Measurements from ENCODE around the gene NR1D2. TPM values are rescaled to one million over a fixed set of nuclear protein-coding genes. Genes with fewer than 3 reads are reported as not detected.
A peak's percentile ranks its signal among the peaks of the same experiment; 100 is the strongest.

Gene NR1D2
- polyA plus RNA-seq, 2 of the 4 experiments (the other 2 are of a cell fraction) = 7.2 to 18.6 TPM

DNA sequence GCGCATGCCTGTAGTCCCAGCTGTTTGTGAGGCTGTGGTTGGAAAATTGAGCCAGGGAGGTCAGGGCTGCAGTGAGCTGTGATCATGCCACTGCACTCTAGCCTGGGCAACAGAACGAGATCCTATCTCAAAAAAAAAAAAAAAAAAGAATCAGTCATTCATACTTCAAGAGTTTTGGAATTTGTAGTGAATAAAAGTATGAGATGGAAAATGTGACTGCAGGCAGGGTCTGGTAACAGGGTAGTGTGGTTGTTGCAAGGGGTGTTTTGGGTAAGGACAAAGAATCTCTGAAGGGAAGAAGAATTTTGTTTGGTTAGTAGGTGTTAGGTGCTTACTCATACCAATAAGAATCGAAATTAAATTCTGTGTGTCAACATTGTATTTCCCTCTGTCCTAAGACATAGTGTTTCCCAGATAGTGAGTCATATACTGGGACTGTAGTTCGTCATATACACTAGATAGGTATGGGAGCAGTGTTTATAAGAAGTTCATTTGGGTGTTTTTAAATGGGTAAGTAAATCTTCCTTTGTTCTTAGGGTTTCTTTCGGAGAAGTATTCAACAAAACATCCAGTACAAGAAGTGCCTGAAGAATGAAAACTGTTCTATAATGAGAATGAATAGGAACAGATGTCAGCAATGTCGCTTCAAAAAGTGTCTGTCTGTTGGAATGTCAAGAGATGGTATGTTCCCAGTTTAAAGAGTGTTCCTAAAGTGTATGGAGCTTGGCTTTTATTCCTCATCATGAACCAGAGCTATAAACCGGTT lies 14.2 kb downstream of the NR1D2 start:
- H3K4me3 ChIP-seq = peak overlapping the region; percentile 10; the same call in 1 of the 3 replicates
- peaks cover 41% of the 10 kb centered on the region for H3K4me1 ChIP-seq
- peak overlapping the region; percentile 79 for H3K4me2 ChIP-seq
- POLR2A ChIA-PET = interaction anchor here (1.9 kb wide), 2 partner anchors 13 to 42 kb away, joined by 9 read pairs; partner anchors contain the start of genes NKIRAS1 and RPL15
- peak; percentile 54 for FAIRE-seq
- peak; percentile 82 for DNase-seq (ENCODE audit: low read depth in 1 of 2, low spot score in 1 of 2)
- CTCF ChIA-PET = no interaction called here
- ATAC-seq = peak; percentile 93 to 94
- H3K9me3 ChIP-seq = no peaks in the 10 kb centered on the region
- peak overlapping the region; percentile 78 to 82; a peak in 5 of 6 replicates for H3K27ac ChIP-seq
- WGBS (ENCODE audit: missing lambda C conversion rate) = 30% methylated on average over 7 of the region's 7 CpGs
- TF ChIP-seq RNF2 (IDR thresholded peaks at IDR 0.05; ENCODE audit: borderline replicate concordance, low read depth) (no peak), RCOR1 (IDR thresholded peaks at IDR 0.05; ENCODE audit: low read depth, low read length) (no peak), FOSB (CRISPR knock-in tag; IDR thresholded peaks at IDR 0.05) (0 out of 2 replicates have a peak, but pooled peaks have one; percentile 23), ZFP36 (IDR thresholded peaks at IDR 0.05; ENCODE audit: borderline replicate concordance, partially characterized antibody) (no peak), BHLHE40 (IDR thresholded peaks at IDR 0.05; ENCODE audit: low read depth, low read length) (no peak), ESRRA (IDR thresholded peaks at IDR 0.05; ENCODE audit: borderline replicate concordance, low read length) (no peak), MAX (IDR thresholded peaks at IDR 0.05) (no peak), RARB (CRISPR knock-in tag; IDR thresholded peaks at IDR 0.05) (no peak), SMC3 (IDR thresholded peaks at IDR 0.05) (no peak), JUNB (IDR thresholded peaks at IDR 0.05) (peak; percentile 85), CHD4 (IDR thresholded peaks at IDR 0.05; ENCODE audit: borderline replicate concordance) (no peak), RFX5 (IDR thresholded peaks at IDR 0.05) (no peak), PHF8 (IDR thresholded peaks at IDR 0.05; ENCODE audit: borderline replicate concordance, low read depth) (no peak), KDM5A (IDR thresholded peaks at IDR 0.05) (no peak), ZNF302 (CRISPR knock-in tag; IDR thresholded peaks at IDR 0.05) (no peak), MAZ (IDR thresholded peaks at IDR 0.05; ENCODE audit: borderline replicate concordance, low read depth, low read length) (no peak), CHD2 (IDR thresholded peaks at IDR 0.05; ENCODE audit: low read length, partially characterized antibody) (no peak), JUN (IDR thresholded peaks at IDR 0.05) (0 out of 5 replicates have a peak, but pooled peaks of 1 of the 2 experiments have one; percentile 33), FOXS1 (CRISPR knock-in tag; IDR thresholded peaks at IDR 0.05) (no peak), ZSCAN20 (CRISPR knock-in tag; IDR thresholded peaks at IDR 0.05) (no peak), CTCF (IDR thresholded peaks at IDR 0.05) (no peak), CBX8 (IDR thresholded peaks at IDR 0.05) (no peak), CEBPB (IDR thresholded peaks at IDR 0.05) (peak in 1 of 2 experiments; percentile 63; a peak in 1 of 4 replicates), GATA3 (IDR thresholded peaks at IDR 0.05; ENCODE audit: borderline replicate concordance) (peak; percentile 72; the same call in 1 of the 2 replicates), EHF (CRISPR knock-in tag; IDR thresholded peaks at IDR 0.05) (no peak), ZC3H11A (IDR thresholded peaks at IDR 0.05) (no peak), RAD21 (conservative IDR thresholded peaks at IDR 0.05 in 1 of 2, IDR thresholded peaks at IDR 0.05 in 1 of 2) (peak in 1 of 2 experiments; percentile 11; a peak in 1 of 5 replicates), POLR2A (IDR thresholded peaks at IDR 0.05; ENCODE audit: low read length) (no peak), NFE2L2 (conservative IDR thresholded peaks at IDR 0.05; ENCODE audit: low read length) (no peak), FOSL2 (IDR thresholded peaks at IDR 0.05) (peak; percentile 79), FOSL2 (CRISPR knock-in tag; IDR thresholded peaks at IDR 0.05) (peak; percentile 95)
- TF ChIP-seq, protein P1, sequence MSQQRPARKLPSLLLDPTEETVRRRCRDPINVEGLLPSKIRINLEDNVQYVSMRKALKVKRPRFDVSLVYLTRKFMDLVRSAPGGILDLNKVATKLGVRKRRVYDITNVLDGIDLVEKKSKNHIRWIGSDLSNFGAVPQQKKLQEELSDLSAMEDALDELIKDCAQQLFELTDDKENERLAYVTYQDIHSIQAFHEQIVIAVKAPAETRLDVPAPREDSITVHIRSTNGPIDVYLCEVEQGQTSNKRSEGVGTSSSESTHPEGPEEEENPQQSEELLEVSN (IDR thresholded peaks at IDR 0.05; ENCODE audit: borderline replicate concordance, low read depth) = no peak
- TF ChIP-seq, protein P2, sequence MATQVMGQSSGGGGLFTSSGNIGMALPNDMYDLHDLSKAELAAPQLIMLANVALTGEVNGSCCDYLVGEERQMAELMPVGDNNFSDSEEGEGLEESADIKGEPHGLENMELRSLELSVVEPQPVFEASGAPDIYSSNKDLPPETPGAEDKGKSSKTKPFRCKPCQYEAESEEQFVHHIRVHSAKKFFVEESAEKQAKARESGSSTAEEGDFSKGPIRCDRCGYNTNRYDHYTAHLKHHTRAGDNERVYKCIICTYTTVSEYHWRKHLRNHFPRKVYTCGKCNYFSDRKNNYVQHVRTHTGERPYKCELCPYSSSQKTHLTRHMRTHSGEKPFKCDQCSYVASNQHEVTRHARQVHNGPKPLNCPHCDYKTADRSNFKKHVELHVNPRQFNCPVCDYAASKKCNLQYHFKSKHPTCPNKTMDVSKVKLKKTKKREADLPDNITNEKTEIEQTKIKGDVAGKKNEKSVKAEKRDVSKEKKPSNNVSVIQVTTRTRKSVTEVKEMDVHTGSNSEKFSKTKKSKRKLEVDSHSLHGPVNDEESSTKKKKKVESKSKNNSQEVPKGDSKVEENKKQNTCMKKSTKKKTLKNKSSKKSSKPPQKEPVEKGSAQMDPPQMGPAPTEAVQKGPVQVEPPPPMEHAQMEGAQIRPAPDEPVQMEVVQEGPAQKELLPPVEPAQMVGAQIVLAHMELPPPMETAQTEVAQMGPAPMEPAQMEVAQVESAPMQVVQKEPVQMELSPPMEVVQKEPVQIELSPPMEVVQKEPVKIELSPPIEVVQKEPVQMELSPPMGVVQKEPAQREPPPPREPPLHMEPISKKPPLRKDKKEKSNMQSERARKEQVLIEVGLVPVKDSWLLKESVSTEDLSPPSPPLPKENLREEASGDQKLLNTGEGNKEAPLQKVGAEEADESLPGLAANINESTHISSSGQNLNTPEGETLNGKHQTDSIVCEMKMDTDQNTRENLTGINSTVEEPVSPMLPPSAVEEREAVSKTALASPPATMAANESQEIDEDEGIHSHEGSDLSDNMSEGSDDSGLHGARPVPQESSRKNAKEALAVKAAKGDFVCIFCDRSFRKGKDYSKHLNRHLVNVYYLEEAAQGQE (IDR thresholded peaks at IDR 0.05) = no peak
- TF ChIP-seq, protein P3, sequence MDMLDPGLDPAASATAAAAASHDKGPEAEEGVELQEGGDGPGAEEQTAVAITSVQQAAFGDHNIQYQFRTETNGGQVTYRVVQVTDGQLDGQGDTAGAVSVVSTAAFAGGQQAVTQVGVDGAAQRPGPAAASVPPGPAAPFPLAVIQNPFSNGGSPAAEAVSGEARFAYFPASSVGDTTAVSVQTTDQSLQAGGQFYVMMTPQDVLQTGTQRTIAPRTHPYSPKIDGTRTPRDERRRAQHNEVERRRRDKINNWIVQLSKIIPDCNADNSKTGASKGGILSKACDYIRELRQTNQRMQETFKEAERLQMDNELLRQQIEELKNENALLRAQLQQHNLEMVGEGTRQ (IDR thresholded peaks at IDR 0.05) = no peak

Measured in A549 (cell line).